Karpas-422 (cell line): Measurements from ENCODE around the gene ADAMTS3. TPM values are rescaled to one million over a fixed set of nuclear protein-coding genes. Genes with fewer than 3 reads are reported as not detected.

Experiments used
- DNase-seq: peaks from one replicate; pipeline ENCODE4 v3.0.0-alpha.2; 2015
- H2AFZ ChIP-seq: fragments of 200-600 bp; sonication (generic); 2 replicates; pipeline ENCODE4 v1.6.1; 2014; ENCODE audit warnings: antibody characterized with exemption, low read length, mixed read lengths
- H3K27ac ChIP-seq: fragments of 200-600 bp; sonication (generic); 2 replicates; pipeline ENCODE4 v1.5.1; 2014; ENCODE audit warnings: mild to moderate bottlenecking, low read length, moderate library complexity
- H3K27me3 ChIP-seq: fragments of 200-600 bp; sonication (generic); 2 replicates; pipeline ENCODE4 v1.6.1; 2014; ENCODE audit warnings: low read length, mixed read lengths
- H3K36me3 ChIP-seq: fragments of 200-600 bp; sonication (generic); 2 replicates; pipeline ENCODE4 v1.6.1; 2014; ENCODE audit warnings: low read length, mixed read lengths; ENCODE audit not compliant: insufficient read depth
- H3K4me1 ChIP-seq: fragments of 200-600 bp; sonication (generic); 2 replicates; pipeline ENCODE4 v1.6.1; 2014; ENCODE audit warnings: mild to moderate bottlenecking, low read length, mixed read lengths
- H3K4me2 ChIP-seq: fragments of 200-600 bp; sonication (generic); 2 replicates; pipeline ENCODE4 v1.6.1; 2014; ENCODE audit warnings: low read length, low read depth, mild to moderate bottlenecking; ENCODE audit not compliant: poor library complexity, severe bottlenecking
- H3K4me3 ChIP-seq: fragments of 200-600 bp; sonication (generic); 2 replicates; pipeline ENCODE4 v1.5.1; 2014; ENCODE audit warnings: mild to moderate bottlenecking, antibody characterized with exemption, low read length, mixed read lengths
- H3K79me2 ChIP-seq: fragments of 200-600 bp; sonication (generic); 2 replicates; pipeline ENCODE4 v1.6.1; 2014; ENCODE audit warnings: mild to moderate bottlenecking, low read length, mixed read lengths
- H3K9ac ChIP-seq: fragments of 200-600 bp; sonication (generic); 2 replicates; pipeline ENCODE4 v1.6.0; 2014; ENCODE audit warnings: low read length
- H3K9me2 ChIP-seq: fragments of 200-600 bp; sonication (generic), shearing (Covaris generic); replicated peaks from 2 replicates; pipeline ENCODE4 v1.6.0; 2014; ENCODE audit warnings: mild to moderate bottlenecking, low read length, moderate library complexity; ENCODE audit not compliant: insufficient read depth
- H3K9me3 ChIP-seq: fragments of 300-700, 200-600 bp; sonication (generic); 2 replicates; pipeline ENCODE4 v1.6.1; 2014; ENCODE audit warnings: low read length, mixed read lengths
- H4K20me1 ChIP-seq: fragments of 200-600 bp; sonication (generic); 2 replicates; pipeline ENCODE4 v1.6.1; 2014; ENCODE audit warnings: mild to moderate bottlenecking, antibody characterized with exemption, low read length, low read depth; ENCODE audit not compliant: insufficient read depth
- total RNA-seq: library from RNA; depleted of rRNA; stranded (reverse); fragments of >200 nt; shearing (Covaris generic); gene quantifications from 2 replicates; pipeline ENCODE4 v1.2.3, GENCODE V29; 2014; ENCODE audit warnings: low replicate concordance

ADAMTS3 gene
- total RNA-seq, 1 experiment from 2014 or later: not detected

- Histone ChIP-seq H3K4me3 (no peak overlapping the region), H3K9ac (no peak overlapping the region), H3K36me3 (no peaks in the 10 kb centered on the region), H2AFZ (no peak overlapping the region), H3K79me2 (no peaks in the 10 kb centered on the region), H3K9me2 (no peaks in the 10 kb centered on the region), H3K9me3 (no peaks in the 10 kb centered on the region), H4K20me1 (no peaks in the 10 kb centered on the region), H3K27ac (no peak overlapping the region), H3K27me3 (no peaks in the 10 kb centered on the region), H3K4me1 (no peaks in the 10 kb centered on the region), H3K4me2 (no peak overlapping the region)
- no peak for DNase-seq
These were observed 224.6 kb downstream of the ADAMTS3 start for GRCh38 chr4:72344418-72344817.

DNA sequence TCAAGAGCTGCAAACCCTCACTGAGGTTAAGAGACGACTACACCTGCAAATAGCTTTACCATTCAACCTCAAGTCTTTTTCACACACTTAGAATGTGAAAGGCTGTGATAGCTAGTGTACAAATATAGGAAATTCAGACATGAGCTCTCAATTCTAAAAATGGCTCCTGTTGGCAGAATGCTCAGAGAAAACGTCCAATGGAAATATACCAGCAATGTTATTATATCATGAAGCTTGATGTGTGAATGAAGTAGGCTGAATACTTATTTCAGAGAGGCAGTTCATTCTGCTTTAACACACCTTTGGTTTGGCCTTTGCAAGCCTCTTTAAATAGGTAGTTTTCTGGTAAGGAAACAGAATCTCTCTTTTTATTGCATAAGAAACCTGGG lies 227.6 kb downstream of the ADAMTS3 start:
- Histone ChIP-seq H3K9ac (no peak overlapping the region), H3K9me3 (no peaks in the 10 kb centered on the region), H3K4me3 (no peak overlapping the region), H3K27ac (no peak overlapping the region), H3K9me2 (no peaks in the 10 kb centered on the region), H3K36me3 (no peaks in the 10 kb centered on the region), H3K4me1 (no peaks in the 10 kb centered on the region), H3K27me3 (no peaks in the 10 kb centered on the region), H3K4me2 (no peak overlapping the region), H3K79me2 (no peaks in the 10 kb centered on the region), H4K20me1 (no peaks in the 10 kb centered on the region), H2AFZ (no peak overlapping the region)
- no peak for DNase-seq

GRCh38 chr4:72340803-72341431 lies 228.1 kb downstream of the ADAMTS3 start:
- H2AFZ ChIP-seq: no peak overlapping the region
- H3K27me3 ChIP-seq: no peaks in the 10 kb centered on the region
- H3K4me1 ChIP-seq: no peaks in the 10 kb centered on the region
- H3K4me3 ChIP-seq: no peak overlapping the region
- H3K9ac ChIP-seq: no peak overlapping the region
- H3K27ac ChIP-seq: no peak overlapping the region
- no peak overlapping the region for H3K4me2 ChIP-seq
- no peaks in the 10 kb centered on the region for H3K36me3 ChIP-seq
- no peaks in the 10 kb centered on the region for H4K20me1 ChIP-seq
- no peaks in the 10 kb centered on the region for H3K9me2 ChIP-seq
- H3K9me3 ChIP-seq: no peaks in the 10 kb centered on the region
- H3K79me2 ChIP-seq: no peaks in the 10 kb centered on the region
- DNase-seq: no peak

DNA sequence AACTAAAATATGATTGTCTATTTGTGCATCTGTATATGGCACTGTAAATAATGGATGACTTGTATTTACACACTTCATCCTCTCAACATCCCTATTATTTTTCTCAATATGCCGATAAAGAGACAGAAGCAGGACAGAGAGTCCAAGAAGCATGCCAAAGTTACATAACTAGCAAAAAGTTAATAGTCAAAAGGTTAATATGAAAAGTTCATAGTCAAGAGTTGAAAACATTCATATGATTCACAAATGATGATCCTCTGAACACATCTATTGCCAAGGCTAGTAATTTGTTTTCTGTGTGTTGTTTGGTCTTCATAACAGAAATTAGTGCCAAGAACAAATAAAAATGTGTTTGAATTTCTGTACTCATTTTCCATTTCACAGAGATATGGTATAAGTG lies 231.0 kb downstream of the ADAMTS3 start:
- no peaks in the 10 kb centered on the region for H4K20me1 ChIP-seq
- H3K36me3 ChIP-seq: no peaks in the 10 kb centered on the region
- no peaks in the 10 kb centered on the region for H3K27me3 ChIP-seq
- no peak for DNase-seq
- H3K9me3 ChIP-seq: no peaks in the 10 kb centered on the region
- no peak overlapping the region for H3K4me2 ChIP-seq
- H3K9ac ChIP-seq: no peak overlapping the region
- no peaks in the 10 kb centered on the region for H3K9me2 ChIP-seq
- H2AFZ ChIP-seq: no peak overlapping the region
- H3K4me3 ChIP-seq: no peak overlapping the region
- H3K27ac ChIP-seq: no peak overlapping the region
- H3K4me1 ChIP-seq: no peaks in the 10 kb centered on the region
- H3K79me2 ChIP-seq: no peaks in the 10 kb centered on the region

DNA sequence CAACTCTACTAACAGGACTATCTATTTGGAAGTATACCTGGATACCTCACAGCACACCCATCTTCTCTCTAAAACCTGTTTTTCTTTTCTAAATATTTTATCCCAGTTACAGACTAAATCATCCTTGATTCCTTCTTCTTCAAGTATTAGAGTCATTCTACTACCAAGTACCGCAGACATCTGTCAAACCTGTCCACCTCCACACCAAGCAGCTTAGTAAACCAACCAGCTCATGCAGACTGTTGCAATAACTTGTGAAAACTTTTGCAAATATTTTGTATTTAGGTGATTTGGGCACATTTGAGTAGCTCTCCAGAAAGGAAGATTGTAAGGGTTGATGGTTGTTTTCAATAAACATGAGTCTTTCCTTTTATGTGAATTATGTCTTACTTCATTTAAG lies 238.6 kb downstream of the ADAMTS3 start:
- H3K4me1 ChIP-seq: no peaks in the 10 kb centered on the region
- no peaks in the 10 kb centered on the region for H4K20me1 ChIP-seq
- no peak overlapping the region for H2AFZ ChIP-seq
- H3K4me3 ChIP-seq: no peak overlapping the region
- H3K4me2 ChIP-seq: no peak overlapping the region
- no peak overlapping the region for H3K27ac ChIP-seq
- no peak for DNase-seq
- H3K27me3 ChIP-seq: no peaks in the 10 kb centered on the region
- no peaks in the 10 kb centered on the region for H3K36me3 ChIP-seq
- no peaks in the 10 kb centered on the region for H3K9me3 ChIP-seq
- no peaks in the 10 kb centered on the region for H3K9me2 ChIP-seq
- H3K9ac ChIP-seq: no peak overlapping the region
- H3K79me2 ChIP-seq: no peaks in the 10 kb centered on the region

DNA sequence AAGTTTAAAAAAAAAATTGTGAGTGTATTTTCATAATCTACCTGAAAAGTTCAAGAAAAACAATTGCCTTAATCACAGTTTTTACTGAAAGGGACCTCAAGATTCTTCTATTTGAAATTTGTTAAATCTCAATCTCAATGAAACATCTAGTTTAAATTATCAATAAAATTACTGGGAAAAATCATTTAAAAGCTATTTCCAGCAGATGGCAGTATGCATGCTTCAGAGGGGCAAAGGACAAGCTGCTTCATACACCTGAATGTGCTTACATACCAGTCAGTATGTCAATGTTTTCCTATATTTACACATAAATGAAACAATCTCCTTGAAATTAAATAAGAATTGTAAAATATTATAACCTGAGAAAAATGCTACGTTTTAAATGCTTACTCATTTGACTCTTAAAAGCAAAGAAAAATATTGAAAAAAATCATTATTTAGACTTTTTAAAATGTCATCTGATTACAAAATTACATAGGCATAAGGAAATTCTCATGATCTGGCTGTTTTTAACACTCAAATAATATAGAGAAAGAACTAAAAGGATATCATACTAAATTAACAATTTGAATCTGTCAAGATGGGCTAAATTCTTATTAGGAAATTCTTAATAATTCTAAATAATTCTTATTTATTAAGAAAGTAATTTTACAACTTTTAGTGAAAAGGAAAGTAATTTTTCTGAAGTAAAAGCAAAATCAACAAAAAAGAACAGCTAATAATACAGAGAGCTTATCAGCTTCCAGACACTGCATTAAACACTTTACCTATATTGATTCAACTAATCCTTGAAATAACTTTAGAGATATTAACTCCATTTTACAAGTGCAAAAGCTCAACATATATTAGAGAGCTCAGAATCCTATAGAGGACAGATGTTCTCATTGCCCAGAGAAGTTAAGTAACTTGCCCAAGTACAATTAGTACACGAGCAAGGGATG lies 242.1 kb downstream of the ADAMTS3 start:
- Histone ChIP-seq H3K9me3 (no peaks in the 10 kb centered on the region), H2AFZ (no peak overlapping the region), H3K27me3 (no peaks in the 10 kb centered on the region), H3K4me3 (no peak overlapping the region), H3K4me1 (no peaks in the 10 kb centered on the region), H3K27ac (no peak overlapping the region), H3K79me2 (no peaks in the 10 kb centered on the region), H3K9me2 (no peaks in the 10 kb centered on the region), H3K36me3 (no peaks in the 10 kb centered on the region), H4K20me1 (no peaks in the 10 kb centered on the region), H3K4me2 (no peak overlapping the region), H3K9ac (no peak overlapping the region)
- peak; percentile 73 for DNase-seq

DNA sequence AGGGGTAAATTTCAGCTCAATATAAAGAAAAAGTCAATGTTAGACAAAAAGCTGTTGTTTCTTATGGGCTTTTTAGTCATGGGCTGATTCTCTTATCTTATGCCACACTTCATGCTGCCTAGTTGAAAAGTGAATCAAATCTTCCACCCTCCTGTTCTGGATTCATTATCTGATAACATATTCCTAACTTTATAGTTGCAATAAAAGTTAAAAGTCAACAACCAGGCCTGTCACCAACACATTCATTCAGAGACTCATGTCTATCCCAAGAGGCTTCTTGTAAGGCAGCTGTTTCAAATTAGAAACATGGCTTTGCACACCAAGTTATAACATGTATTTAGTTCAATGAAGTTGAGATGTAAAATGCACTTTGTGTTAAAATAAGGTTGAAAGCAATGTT lies 243.8 kb downstream of the ADAMTS3 start:
- Histone ChIP-seq H3K27ac (no peak overlapping the region), H3K4me2 (no peak overlapping the region), H3K9me2 (no peaks in the 10 kb centered on the region), H3K9ac (no peak overlapping the region), H4K20me1 (no peaks in the 10 kb centered on the region), H3K4me3 (no peak overlapping the region), H3K4me1 (no peaks in the 10 kb centered on the region), H3K9me3 (no peaks in the 10 kb centered on the region), H3K36me3 (no peaks in the 10 kb centered on the region), H3K79me2 (no peaks in the 10 kb centered on the region), H2AFZ (no peak overlapping the region), H3K27me3 (no peaks in the 10 kb centered on the region)
- no peak for DNase-seq

DNA sequence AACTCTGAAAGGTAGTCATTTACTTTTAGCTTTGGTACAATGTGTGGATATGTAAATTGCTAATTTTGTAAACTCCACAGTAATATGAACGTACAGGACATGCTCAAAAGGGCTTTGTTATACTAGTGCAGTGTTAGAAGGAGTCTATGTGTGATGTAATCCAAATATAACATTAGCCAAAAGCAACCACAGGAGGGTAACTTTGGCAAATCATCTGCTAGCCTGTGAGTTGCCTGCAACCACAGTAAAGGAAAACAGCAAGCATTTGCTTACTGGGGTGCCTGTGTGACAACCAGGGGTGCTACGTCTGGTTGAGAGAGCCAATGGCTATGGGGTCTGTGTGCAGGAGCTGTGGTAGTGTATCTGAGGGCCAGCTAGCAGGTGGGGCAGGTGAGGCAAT lies 245.8 kb downstream of the ADAMTS3 start:
- H3K4me1 ChIP-seq: no peaks in the 10 kb centered on the region
- H3K9ac ChIP-seq: no peak overlapping the region
- H3K27ac ChIP-seq: no peak overlapping the region
- no peaks in the 10 kb centered on the region for H4K20me1 ChIP-seq
- H3K36me3 ChIP-seq: no peaks in the 10 kb centered on the region
- DNase-seq: no peak
- H3K79me2 ChIP-seq: no peaks in the 10 kb centered on the region
- H3K9me3 ChIP-seq: no peaks in the 10 kb centered on the region
- no peak overlapping the region for H2AFZ ChIP-seq
- H3K9me2 ChIP-seq: no peaks in the 10 kb centered on the region
- H3K27me3 ChIP-seq: no peaks in the 10 kb centered on the region
- H3K4me2 ChIP-seq: no peak overlapping the region
- H3K4me3 ChIP-seq: no peak overlapping the region
